Stomach (tissue), 9 donors: ENCODE measurements around the gene KATNAL2. TPM values are rescaled to one million over a fixed set of nuclear protein-coding genes. Genes with fewer than 3 reads are reported as not detected.
"Not testable (repeated sequence)": the region's sequence is repeated elsewhere in the genome, so short reads cannot be mapped to it uniquely, and the experiment has no call there.

Experiments used
- DNase-seq, 2 donors: peaks; one replicate each; pipeline versions ENCODE4 v3.0.0 to v3.0.0-alpha.2; 2013 to 2019
- H3K27ac ChIP-seq, 5 donors: fragments of 200-600 bp in 4 of 5; sonication (generic) in 4 of 5; one replicate each; pipeline ENCODE4 v1.5.1; 2013 to 2019; ENCODE audit warnings: mild to moderate bottlenecking in 1 of 5, moderate library complexity in 1 of 5
- H3K27me3 ChIP-seq, 3 donors: fragments of 200-600 bp; sonication (generic); one replicate each; pipeline ENCODE4 v1.5.1; 2017 to 2019; ENCODE audit warnings: mixed run types in 1 of 3
- H3K36me3 ChIP-seq, 4 donors: fragments of 200-600 bp; sonication (generic); 1 replicate in 3 of 4; 2 replicates in 1 of 4; pipeline ENCODE4 v1.5.1; 2016 to 2019
- H3K4me1 ChIP-seq, 4 donors: fragments of 200-600 bp; sonication (generic); one replicate each; pipeline ENCODE4 v1.5.1; 2016 to 2019
- H3K4me3 ChIP-seq, 4 donors: fragments of 200-600 bp; sonication (generic) in 3 of 4; one replicate each; pipeline ENCODE4 v1.5.1; 2016 to 2019; ENCODE audit warnings: mild to moderate bottlenecking in 1 of 4
- H3K9me3 ChIP-seq, 4 donors: fragments of 200-600 bp; sonication (generic); one replicate each; pipeline ENCODE4 v1.5.1; 2016 to 2019
- CTCF ChIP-seq, 7 experiments: fragments of 450-650 bp in 4 of 7; fragments of 200-600 bp in 3 of 7; sonication (generic) in 3 of 7; IDR thresholded peaks; one replicate each; pipeline ENCODE4 v1.5.1; 2016 to 2019; ENCODE audit warnings: antibody characterized with exemption in 7 of 7, control low read depth in 2 of 7, mild to moderate bottlenecking in 1 of 7
- EP300 ChIP-seq: sonication (generic); formaldehyde crosslinking; IDR thresholded peaks from one replicate; pipeline ENCODE4 v1.6.1; 2017; ENCODE audit warnings: antibody characterized with exemption
- POLR2A ChIP-seq, 4 donors: fragments of 450-650 bp; IDR thresholded peaks; one replicate each; pipeline ENCODE4 v1.6.1; 2016; ENCODE audit warnings: antibody characterized with exemption in 4 of 4, control low read depth in 2 of 4, mild to moderate bottlenecking in 1 of 4, moderate library complexity in 1 of 4
- POLR2AphosphoS5 ChIP-seq, 3 donors: sonication (generic); formaldehyde crosslinking; IDR thresholded peaks; one replicate each; pipeline ENCODE4 v1.6.1; 2016; ENCODE audit warnings: antibody characterized with exemption in 3 of 3
- WGBS, 5 donors: extraction: QIAGEN DNeasy Blood & Tissue Kit in 3 of 5; methylation state at CpG; one replicate each; pipeline versions ENCODE4 v1.1.5 to v1.1.7; 2013 to 2018; 5-methylcytosine and 5-hydroxymethylcytosine counted together
- intact Hi-C: fragments of 100-400 bp; cut with DNase I; formaldehyde crosslinking; loops from one replicate; pipeline ENCODE4 v1.15.1; 2023; ENCODE audit warnings: low total_unique reads
- polyA plus RNA-seq, 3 donors: library from polyadenylated mRNA; stranded (reverse); fragments of 200-250 nt; gene quantifications; one replicate each; pipeline ENCODE4 v1.2.3, GENCODE V29; 2013
- total RNA-seq, 5 donors: library from RNA; depleted of rRNA; stranded (reverse); fragments of >200 nt; gene quantifications; one replicate each; pipeline versions ENCODE4 v1.1.0 to v1.2.3, GENCODE V29; 2014 to 2016
- donor health status: healthy with polysubstance abuse.
- donor health status: Bipolar disorder and iron deficiency.
- donor health status: healthy.

The KATNAL2 gene
- total and polyA plus RNA-seq, 8 donors: 0.43 to 39.1 (median 2.7) TPM; not detected in 1

GRCh38 chr18:47032945-47033344 is 115.5 kb downstream of the KATNAL2 start:
- no peak for DNase-seq
- Histone ChIP-seq H3K9me3 (peaks cover 0 to 9% (median 4%) of the 10 kb centered on the region in 4 donors), H3K4me3 (no peak overlapping the region), H3K27ac (no peak overlapping the region), H3K4me1 (no peaks in the 10 kb centered on the region), H3K27me3 (no peaks in the 10 kb centered on the region), H3K36me3 (no peaks in the 10 kb centered on the region)
- 84 to 94% (median 92%) methylated on average over 17 to 19 of the region's 19 CpGs for WGBS, 5 donors
- TF ChIP-seq EP300 (no peak), POLR2AphosphoS5 (IDR thresholded peaks at IDR 0.05) (no peak), POLR2A (IDR thresholded peaks at IDR 0.05) (no peak), CTCF (IDR thresholded peaks at IDR 0.05) (no peak)
- intact Hi-C loops: no loop called here

GRCh38 chr18:47034591-47034990 is 117.2 kb downstream of the KATNAL2 start:
- H3K4me3 ChIP-seq, intact Hi-C loops, H3K27ac ChIP-seq, H3K27me3 ChIP-seq, DNase-seq, H3K36me3 ChIP-seq, H3K4me1 ChIP-seq, H3K9me3 ChIP-seq: not testable (repeated sequence)
- 94 to 100% (median 94%) methylated on average over 4 to 28 of the region's 28 CpGs for WGBS, 5 donors

- TF ChIP-seq CTCF (IDR thresholded peaks at IDR 0.05): no peak
- TF ChIP-seq POLR2AphosphoS5 (IDR thresholded peaks at IDR 0.05): no peak
- TF ChIP-seq EP300: no peak
- TF ChIP-seq POLR2A (IDR thresholded peaks at IDR 0.05): no peak
- no peaks in the 10 kb centered on the region for H3K4me1 ChIP-seq
- WGBS, 5 donors: 90 to 96% (median 93%) methylated on average over 22 to 29 of the region's 29 CpGs
- H3K9me3 ChIP-seq: peaks cover 0 to 9% (median 3%) of the 10 kb centered on the region in 4 donors
- H3K36me3 ChIP-seq: no peaks in the 10 kb centered on the region
- no peaks in the 10 kb centered on the region for H3K27me3 ChIP-seq
- intact Hi-C loops: no loop called here
- DNase-seq: no peak
- H3K4me3 ChIP-seq: no peak within 1 kb of the TSS
- no peak within 1 kb of the TSS for H3K27ac ChIP-seq
These were observed 117.8 kb downstream of the KATNAL2 start, which contains the start of gene ELOA2 for GRCh38 chr18:47035156-47035671. Gene ELOA2, minus strand, starts transcription at chr18:47035621. Its CDS starts 357 bp downstream, at chr18:47035264.

- Histone ChIP-seq H3K4me1 (no peaks in the 10 kb centered on the region), H3K27me3 (no peaks in the 10 kb centered on the region), H3K36me3 (no peaks in the 10 kb centered on the region), H3K9me3 (peaks cover 0 to 9% (median 3%) of the 10 kb centered on the region in 4 donors), H3K4me3 (no peak overlapping the region), H3K27ac (no peak overlapping the region)
- no peak for TF ChIP-seq EP300
- TF ChIP-seq CTCF (IDR thresholded peaks at IDR 0.05): peak in 2 of 7 experiments; percentile 6 to 20
- intact Hi-C loops: no loop called here
- WGBS, 5 donors: 68 to 84% (median 75%) methylated on average over 2 of the region's 2 CpGs
- DNase-seq: peak in 1 of 2 donors; percentile 10
These were observed 119.0 kb downstream of the KATNAL2 start for GRCh38 chr18:47036298-47036874.

GRCh38 chr18:47036927-47037578 is 119.7 kb downstream of the KATNAL2 start:
- no peak for DNase-seq
- no peak overlapping the region for H3K27ac ChIP-seq
- no peaks in the 10 kb centered on the region for H3K36me3 ChIP-seq
- TF ChIP-seq EP300 (no peak), POLR2AphosphoS5 (IDR thresholded peaks at IDR 0.05) (no peak), POLR2A (IDR thresholded peaks at IDR 0.05) (no peak), CTCF (IDR thresholded peaks at IDR 0.05) (no peak)
- intact Hi-C loops: no loop called here
- peaks cover 0 to 9% (median 3%) of the 10 kb centered on the region in 4 donors for H3K9me3 ChIP-seq
- WGBS, 5 donors: 76 to 84% (median 82%) methylated on average over 3 of the region's 3 CpGs
- H3K4me3 ChIP-seq: no peak overlapping the region
- H3K4me1 ChIP-seq: no peaks in the 10 kb centered on the region
- H3K27me3 ChIP-seq: no peaks in the 10 kb centered on the region
